Tibial artery (tissue), 4 donors: ENCODE data around the gene SMAD3.

Experiments
- DNase-seq, 2 donors: peaks; one replicate each; pipeline ENCODE4 v3.0.0-alpha.2; 2019
- H3K27ac ChIP-seq, 2 donors: fragments of 200-600 bp; sonication (generic) in 1 of 2; 1 replicate in 1 of 2; 2 replicates in 1 of 2; pipeline ENCODE4 v1.5.1; 2018 to 2019; ENCODE audit warnings: mild to moderate bottlenecking in 1 of 2
- H3K27me3 ChIP-seq, 2 donors: fragments of 200-600 bp; sonication (generic) in 1 of 2; one replicate each; pipeline versions ENCODE4 v1.5.1 to v1.6.0; 2016 to 2019
- H3K36me3 ChIP-seq, 3 donors: fragments of 200-600 bp; sonication (generic) in 2 of 3; one replicate each; pipeline ENCODE4 v1.5.1; 2016 to 2019; ENCODE audit warnings: mild to moderate bottlenecking in 2 of 3
- H3K4me1 ChIP-seq, 4 donors: fragments of 200-600 bp; sonication (generic) in 2 of 4; 1 replicate in 3 of 4; 2 replicates in 1 of 4; pipeline ENCODE4 v1.5.1; 2016 to 2019
- H3K4me3 ChIP-seq, 2 donors: fragments of 200-600 bp; sonication (generic) in 1 of 2; 1 replicate in 1 of 2; 2 replicates in 1 of 2; pipeline ENCODE4 v1.5.1; 2018 to 2019; ENCODE audit warnings: mild to moderate bottlenecking in 2 of 2
- H3K9me3 ChIP-seq, 3 donors: fragments of 200-600 bp; sonication (generic) in 1 of 3; one replicate each; pipeline ENCODE4 v1.5.1; 2016 to 2019
- intact Hi-C: fragments of 100-400 bp; cut with DNase I; formaldehyde crosslinking; loops from one replicate; pipeline ENCODE4 v1.15.0; 2023; ENCODE audit warnings: low total_unique reads
- TF ChIP-seq, protein P1 (sequence below), 2 experiments: fragments of 200-600 bp in 1 of 2; fragments of 450-650 bp in 1 of 2; IDR thresholded peaks; one replicate each; pipeline ENCODE4 v1.5.1; 2017 to 2019; ENCODE audit warnings: antibody characterized with exemption in 2 of 2, mild to moderate bottlenecking in 1 of 2, moderate library complexity in 1 of 2

The SMAD3 gene

DNA sequence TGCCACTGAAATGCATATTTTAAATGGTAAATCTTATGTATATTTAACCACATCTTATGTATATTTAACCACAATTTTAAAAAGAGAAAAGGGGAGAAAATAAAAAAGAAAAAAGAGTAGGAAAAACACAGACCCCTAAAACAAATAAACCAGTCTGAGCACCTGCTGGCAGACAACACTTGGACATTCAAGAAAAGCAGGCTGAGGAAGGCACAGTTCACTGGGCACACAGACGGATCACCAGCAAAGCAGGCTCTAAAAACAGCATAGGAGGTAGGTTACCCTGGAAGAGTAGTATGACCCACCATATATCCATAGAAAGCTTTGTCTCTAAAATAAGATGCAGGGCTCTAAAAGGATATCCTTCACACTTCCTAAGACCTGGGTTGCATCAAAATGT lies 162.0 kb downstream of the SMAD3 start:
- Histone ChIP-seq H3K27ac (no peak overlapping the region), H3K27me3 (no peaks in the 10 kb centered on the region), H3K9me3 (no peaks in the 10 kb centered on the region), H3K4me1 (no peaks in the 10 kb centered on the region), H3K4me3 (no peak overlapping the region), H3K36me3 (peaks cover 25 to 35% (median 26%) of the 10 kb centered on the region in 3 donors)
- DNase-seq = no peak
- intact Hi-C loops = no loop called here
- TF ChIP-seq, protein P1, sequence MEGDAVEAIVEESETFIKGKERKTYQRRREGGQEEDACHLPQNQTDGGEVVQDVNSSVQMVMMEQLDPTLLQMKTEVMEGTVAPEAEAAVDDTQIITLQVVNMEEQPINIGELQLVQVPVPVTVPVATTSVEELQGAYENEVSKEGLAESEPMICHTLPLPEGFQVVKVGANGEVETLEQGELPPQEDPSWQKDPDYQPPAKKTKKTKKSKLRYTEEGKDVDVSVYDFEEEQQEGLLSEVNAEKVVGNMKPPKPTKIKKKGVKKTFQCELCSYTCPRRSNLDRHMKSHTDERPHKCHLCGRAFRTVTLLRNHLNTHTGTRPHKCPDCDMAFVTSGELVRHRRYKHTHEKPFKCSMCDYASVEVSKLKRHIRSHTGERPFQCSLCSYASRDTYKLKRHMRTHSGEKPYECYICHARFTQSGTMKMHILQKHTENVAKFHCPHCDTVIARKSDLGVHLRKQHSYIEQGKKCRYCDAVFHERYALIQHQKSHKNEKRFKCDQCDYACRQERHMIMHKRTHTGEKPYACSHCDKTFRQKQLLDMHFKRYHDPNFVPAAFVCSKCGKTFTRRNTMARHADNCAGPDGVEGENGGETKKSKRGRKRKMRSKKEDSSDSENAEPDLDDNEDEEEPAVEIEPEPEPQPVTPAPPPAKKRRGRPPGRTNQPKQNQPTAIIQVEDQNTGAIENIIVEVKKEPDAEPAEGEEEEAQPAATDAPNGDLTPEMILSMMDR (IDR thresholded peaks at IDR 0.05) = no peak

DNA sequence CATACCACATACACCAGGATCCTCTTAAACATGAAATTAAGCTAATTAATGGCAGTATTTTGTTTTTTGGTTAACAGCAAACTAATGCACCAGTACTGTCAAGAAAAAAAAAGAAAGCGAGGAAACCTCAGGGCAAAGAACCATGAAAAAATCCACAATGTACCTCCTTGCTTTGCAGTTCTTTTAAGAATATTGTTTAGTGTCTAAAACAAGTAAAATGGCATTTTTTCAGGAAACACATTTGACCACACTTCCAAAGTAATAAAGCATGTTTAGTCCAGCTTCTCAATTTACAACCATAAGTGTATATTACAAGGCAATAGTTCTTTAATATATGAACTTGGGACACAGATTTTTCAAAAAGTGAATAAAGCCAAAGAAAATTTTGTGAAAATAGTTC lies 162.4 kb downstream of the SMAD3 start:
- Histone ChIP-seq H3K27me3 (no peaks in the 10 kb centered on the region), H3K9me3 (no peaks in the 10 kb centered on the region), H3K4me1 (no peaks in the 10 kb centered on the region), H3K36me3 (peaks cover 25 to 35% (median 26%) of the 10 kb centered on the region in 3 donors), H3K4me3 (no peak overlapping the region), H3K27ac (no peak overlapping the region)
- TF ChIP-seq, protein P1 (IDR thresholded peaks at IDR 0.05) = no peak
- intact Hi-C loops = no loop called here
- no peak for DNase-seq

DNA sequence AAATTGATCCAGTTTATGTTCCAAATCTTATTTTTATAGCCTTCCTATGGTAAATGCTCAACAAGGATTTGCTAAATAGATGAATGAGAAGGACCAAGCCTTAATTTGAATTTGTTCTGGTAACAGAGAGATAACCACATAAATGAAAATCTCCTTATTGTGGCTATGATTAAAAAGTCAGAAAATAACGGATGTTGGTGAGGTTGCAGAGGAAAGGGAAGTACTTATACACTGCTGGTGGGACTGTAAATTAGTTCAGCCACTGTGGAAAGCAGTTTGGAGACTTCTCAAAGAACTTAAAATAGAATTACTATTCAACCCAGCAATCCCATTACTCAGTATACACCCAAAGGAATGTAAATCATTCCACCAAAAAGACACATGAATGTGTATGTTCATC lies 162.9 kb downstream of the SMAD3 start:
- DNase-seq = no peak
- no peaks in the 10 kb centered on the region for H3K9me3 ChIP-seq
- H3K4me1 ChIP-seq = no peaks in the 10 kb centered on the region
- intact Hi-C loops = no loop called here
- TF ChIP-seq, protein P1 (IDR thresholded peaks at IDR 0.05) = no peak
- H3K27me3 ChIP-seq = no peaks in the 10 kb centered on the region
- peaks cover 25 to 38% (median 26%) of the 10 kb centered on the region in 3 donors for H3K36me3 ChIP-seq
- no peak overlapping the region for H3K4me3 ChIP-seq
- H3K27ac ChIP-seq = no peak overlapping the region

DNA sequence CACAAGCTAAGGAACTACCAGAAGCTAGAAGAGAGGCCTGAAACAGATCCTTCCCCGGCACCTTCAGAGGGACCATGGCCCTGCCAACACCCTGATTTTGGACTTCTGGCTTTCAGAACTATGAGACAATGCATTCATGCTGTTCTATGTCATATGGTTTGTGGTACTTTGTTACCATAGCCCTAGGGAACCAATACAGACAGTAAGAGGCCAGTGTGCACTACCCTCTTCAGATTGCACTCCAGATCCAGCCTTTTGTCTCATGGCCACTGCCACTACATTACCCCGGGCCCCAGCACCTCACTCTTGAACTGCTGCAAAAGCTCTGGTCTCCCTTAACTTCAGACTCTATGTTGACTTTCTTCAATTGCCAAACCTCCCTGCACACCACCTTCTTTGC lies 165.1 kb downstream of the SMAD3 start:
- Histone ChIP-seq H3K27ac (no peak overlapping the region), H3K9me3 (no peaks in the 10 kb centered on the region), H3K36me3 (peaks cover 25 to 43% (median 31%) of the 10 kb centered on the region in 3 donors), H3K4me3 (no peak overlapping the region), H3K4me1 (no peaks in the 10 kb centered on the region), H3K27me3 (no peaks in the 10 kb centered on the region)
- TF ChIP-seq, protein P1 (IDR thresholded peaks at IDR 0.05) = no peak
- intact Hi-C loops = no loop called here
- DNase-seq = no peak

DNA sequence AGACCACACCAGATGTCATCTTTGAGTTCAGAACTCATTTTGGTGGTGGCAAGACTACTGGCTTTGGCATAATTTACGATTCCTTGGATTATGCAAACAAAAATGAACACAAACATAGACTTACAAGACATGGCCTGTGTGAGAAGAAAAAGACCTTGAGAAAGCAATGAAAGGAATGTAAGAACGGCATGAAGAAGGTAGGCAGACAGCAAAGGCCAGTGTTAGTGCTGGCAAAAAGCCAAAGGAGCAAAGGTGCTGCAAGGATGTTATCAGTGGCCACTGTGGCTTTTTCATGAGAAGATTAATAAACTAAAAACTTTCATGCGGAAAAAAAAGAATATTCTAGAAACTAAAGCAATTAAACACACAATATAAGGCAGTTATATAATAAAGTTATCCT lies 167.2 kb downstream of the SMAD3 start:
- no peak overlapping the region for H3K27ac ChIP-seq
- peaks cover 25 to 43% (median 31%) of the 10 kb centered on the region in 3 donors for H3K36me3 ChIP-seq
- no peak for DNase-seq
- H3K9me3 ChIP-seq = no peaks in the 10 kb centered on the region
- no peaks in the 10 kb centered on the region for H3K4me1 ChIP-seq
- intact Hi-C loops = no loop called here
- TF ChIP-seq, protein P1 (IDR thresholded peaks at IDR 0.05) = no peak
- H3K27me3 ChIP-seq = no peaks in the 10 kb centered on the region
- H3K4me3 ChIP-seq = no peak overlapping the region
